ENCODE results near the gene CACNB4. TPM values are rescaled to one million over a fixed set of nuclear protein-coding genes. Genes with fewer than 3 reads are reported as not detected.

The CACNB4 gene
- total RNA-seq, 1 experiment from 2014 or later, result 2.0 TPM

DNA sequence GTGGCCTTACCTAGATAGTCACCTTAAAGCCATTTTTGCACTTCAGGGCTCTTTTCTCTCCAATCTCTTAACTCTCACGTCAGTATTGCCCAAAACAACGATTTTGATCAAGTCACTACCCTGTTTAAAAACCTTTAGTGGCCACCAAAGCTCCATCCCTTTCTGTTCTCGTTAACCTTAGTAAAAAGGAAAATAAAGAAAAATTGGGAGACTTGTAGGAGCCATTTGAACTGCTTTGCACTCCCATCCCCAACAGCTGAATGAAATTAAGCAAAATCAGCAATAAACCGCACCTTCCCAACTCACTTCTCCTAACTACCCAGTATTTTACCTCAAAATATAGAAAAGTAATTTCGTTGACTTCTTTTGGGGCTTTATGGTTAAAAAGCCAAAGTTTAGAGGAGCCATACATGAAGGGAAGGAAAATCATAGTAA lies 269.9 kb downstream of the CACNB4 start:
- ChIA-PET RAD21 (ENCODE audit: low non-redundant PET in 1 of 2, low total read pairs in 2 of 2, uncharacterized antibody in 2 of 2, unreplicated experiment in 2 of 2) (no interaction called here), CTCF (no interaction called here), POLR2A (interaction anchor here (1.0 to 1.4 kb wide), 3 partner anchors 9 to 17 kb away, joined by 3 to 6 read pairs (median 3); no protein-coding TSS in a partner anchor)
- Histone ChIP-seq H3K9me3 (ENCODE audit: control insufficient read depth in 1 of 2, insufficient read depth in 1 of 2, low read depth in 1 of 2, low read length in 2 of 2) (no peaks in the 10 kb centered on the region), H3K36me3 (ENCODE audit: control insufficient read depth in 1 of 2, insufficient read depth in 2 of 2, low read length in 2 of 2) (0 out of 4 replicates have a peak, but pooled peaks cover 0 to 7% of the 10 kb centered on the region in 2 experiments), H3K79me2 (ENCODE audit: insufficient read depth, low read length) (peaks cover 43% of the 10 kb centered on the region), H3K4me3 (replicated peaks in 1 of 2; ENCODE audit: low read depth in 1 of 2, low read length in 2 of 2) (peak overlapping the region; percentile 81), H3K4me2 (ENCODE audit: low read length) (peak overlapping the region; percentile 81), H3K4me1 (ENCODE audit: control insufficient read depth in 1 of 2, insufficient read depth in 2 of 2, low read length in 2 of 2) (peaks cover 0 to 16% of the 10 kb centered on the region in 2 experiments; a peak in 3 of 4 replicates), H4K20me1 (ENCODE audit: insufficient read depth) (peaks cover 5% of the 10 kb centered on the region; the same call in 1 of the 2 replicates), H2AFZ (ENCODE audit: low read depth, low read length, poor library complexity, severe bottlenecking) (peak overlapping the region; percentile 90), H3K9me2 (ENCODE audit: insufficient read depth) (no peaks in the 10 kb centered on the region), H3K9ac (ENCODE audit: low read length) (peak overlapping the region; percentile 94), H3K27me3 (ENCODE audit: insufficient read depth, low read length) (no peaks in the 10 kb centered on the region), H3K27ac (ENCODE audit: low read depth, low read length) (no peak overlapping the region)
- ATAC-seq, result no peak
- BruUV-seq (replicated peaks), result TSS peak; percentile 94
- no peak for DNase-seq (ENCODE audit: low read depth, low spot score)
- TF ChIP-seq SIN3A (IDR thresholded peaks at IDR 0.05; ENCODE audit: low read depth) (no peak), POLR2AphosphoS5 (IDR thresholded peaks at IDR 0.05; ENCODE audit: low read depth, low read length) (no peak), RAD21 (IDR thresholded peaks at IDR 0.05; ENCODE audit: low read depth) (no peak), POLR2A (IDR thresholded peaks at IDR 0.05; ENCODE audit: borderline replicate concordance, extremely low read depth, insufficient read depth, insufficient read length) (no peak), TCF7L2 (IDR thresholded peaks at IDR 0.05; ENCODE audit: borderline replicate concordance, extremely low read depth, insufficient read depth, insufficient read length) (no peak), SP1 (IDR thresholded peaks at IDR 0.05; ENCODE audit: low read depth) (no peak; the same call in 1 of the 2 replicates), EZH2phosphoT487 (IDR thresholded peaks at IDR 0.05; ENCODE audit: borderline replicate concordance) (no peak), ATF3 (IDR thresholded peaks at IDR 0.05) (no peak), EGR1 (IDR thresholded peaks at IDR 0.05; ENCODE audit: low read depth) (no peak)
- TF ChIP-seq, protein P1, sequence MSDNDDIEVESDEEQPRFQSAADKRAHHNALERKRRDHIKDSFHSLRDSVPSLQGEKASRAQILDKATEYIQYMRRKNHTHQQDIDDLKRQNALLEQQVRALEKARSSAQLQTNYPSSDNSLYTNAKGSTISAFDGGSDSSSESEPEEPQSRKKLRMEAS (IDR thresholded peaks at IDR 0.05), result no peak
- intact Hi-C loops (cut with micrococcal nuclease), result no loop called here

Data from HCT116 (cell line).